ENCODE data around the gene PTPRD.
"Not testable (repeated sequence)": the region's sequence is repeated elsewhere in the genome, so short reads cannot be mapped to it uniquely, and the experiment has no call there.

Gene PTPRD

GRCh38 chr9:9078301-9078700 lies 1534.5 kb downstream of the PTPRD start:
- DNase-seq (ENCODE audit: low read depth in 4 of 4, low spot score in 1 of 4), result no peak

GRCh38 chr9:9061627-9062026 lies 1551.2 kb downstream of the PTPRD start:
- no peak for DNase-seq (ENCODE audit: low read depth in 4 of 4, low spot score in 1 of 4)

GRCh38 chr9:9054354-9054992 lies 1558.3 kb downstream of the PTPRD start:
- DNase-seq (ENCODE audit: low read depth in 4 of 4, low spot score in 1 of 4), result no peak

GRCh38 chr9:9045572-9045971 lies 1567.2 kb downstream of the PTPRD start:
- DNase-seq (ENCODE audit: low read depth in 4 of 4, low spot score in 1 of 4), result no peak

GRCh38 chr9:9045072-9045471 lies 1567.7 kb downstream of the PTPRD start:
- DNase-seq (ENCODE audit: low read depth in 4 of 4, low spot score in 1 of 4), result no peak

- not testable (repeated sequence) for DNase-seq (ENCODE audit: low read depth in 4 of 4, low spot score in 1 of 4)
Observed at GRCh38 chr9:9043788-9044187, 1569.0 kb downstream of the PTPRD start.

GRCh38 chr9:9041756-9042155 lies 1571.0 kb downstream of the PTPRD start:
- DNase-seq (ENCODE audit: low read depth in 4 of 4, low spot score in 1 of 4), result no peak

GRCh38 chr9:9033022-9033421 lies 1579.8 kb downstream of the PTPRD start:
- no peak for DNase-seq (ENCODE audit: low read depth in 4 of 4, low spot score in 1 of 4)

GRCh38 chr9:9016597-9016996 lies 1596.2 kb downstream of the PTPRD start:
- no peak for DNase-seq (ENCODE audit: low read depth in 4 of 4, low spot score in 1 of 4)

- DNase-seq (ENCODE audit: low read depth in 4 of 4, low spot score in 1 of 4), result no peak
Observed at GRCh38 chr9:9004810-9005209, 1608.0 kb downstream of the PTPRD start.

- no peak for DNase-seq (ENCODE audit: low read depth in 4 of 4, low spot score in 1 of 4)
Observed at GRCh38 chr9:9002826-9003583, 1609.8 kb downstream of the PTPRD start.

GRCh38 chr9:8980496-8981013 lies 1632.2 kb downstream of the PTPRD start:
- no peak for DNase-seq (ENCODE audit: low read depth in 4 of 4, low spot score in 1 of 4)

GRCh38 chr9:8978334-8978733 lies 1634.5 kb downstream of the PTPRD start:
- no peak for DNase-seq (ENCODE audit: low read depth in 4 of 4, low spot score in 1 of 4)

GRCh38 chr9:8968350-8968749 lies 1644.5 kb downstream of the PTPRD start:
- not testable (repeated sequence) for DNase-seq (ENCODE audit: low read depth in 4 of 4, low spot score in 1 of 4)

GRCh38 chr9:8963885-8964284 lies 1648.9 kb downstream of the PTPRD start:
- no peak for DNase-seq (ENCODE audit: low read depth in 4 of 4, low spot score in 1 of 4)

- DNase-seq (ENCODE audit: low read depth in 4 of 4, low spot score in 1 of 4), result no peak
Observed at GRCh38 chr9:8962084-8962483, 1650.7 kb downstream of the PTPRD start.

- DNase-seq (ENCODE audit: low read depth in 4 of 4, low spot score in 1 of 4), result no peak
Observed at GRCh38 chr9:8961186-8961851, 1651.5 kb downstream of the PTPRD start.

GRCh38 chr9:8960254-8960653 lies 1652.5 kb downstream of the PTPRD start:
- no peak for DNase-seq (ENCODE audit: low read depth in 4 of 4, low spot score in 1 of 4)

GRCh38 chr9:8958358-8958757 lies 1654.4 kb downstream of the PTPRD start:
- DNase-seq (ENCODE audit: low read depth in 4 of 4, low spot score in 1 of 4), result no peak

GRCh38 chr9:8955315-8955714 lies 1657.5 kb downstream of the PTPRD start:
- no peak for DNase-seq (ENCODE audit: low read depth in 4 of 4, low spot score in 1 of 4)

GRCh38 chr9:8946461-8946860 lies 1666.3 kb downstream of the PTPRD start:
- DNase-seq (ENCODE audit: low read depth in 4 of 4, low spot score in 1 of 4), result no peak

- DNase-seq (ENCODE audit: low read depth in 4 of 4, low spot score in 1 of 4), result no peak
Observed at GRCh38 chr9:8943392-8943791, 1669.4 kb downstream of the PTPRD start.

All from stimulated activated CD4-positive, alpha-beta T cell treated with anti-CD3 and anti-CD28 coated beads, Interleukin-1b, Interleukin-23, amount 100 ng/mL, for 24 hours (primary cell).